Measurements from ENCODE around the gene NUDT4.
"Not testable (repeated sequence)": the region's sequence is repeated elsewhere in the genome, so short reads cannot be mapped to it uniquely, and the experiment has no call there.

NUDT4 gene

GRCh38 chr12:93375906-93376305, 1.8 kb upstream of the NUDT4 start:
- WGBS (ENCODE audit: extremely low coverage, insufficient coverage, insufficient read length): no CpG with 5 or more reads among the region's 6 CpGs
- Histone ChIP-seq H2BK120ac (ENCODE audit: insufficient read depth, low read length, poor library complexity) (no peak overlapping the region), H4K91ac (ENCODE audit: low read depth, low read length) (no peak overlapping the region), H3K9me3 (ENCODE audit: insufficient read depth, low read depth, low read length) (no peaks in the 10 kb centered on the region), H3K18ac (ENCODE audit: low read length) (no peak overlapping the region), H4K12ac (ENCODE audit: low read depth, low read length) (no peak overlapping the region), H3K36me3 (ENCODE audit: control insufficient read depth in 1 of 2, insufficient read depth in 2 of 2, low read length in 2 of 2) (no peaks in the 10 kb centered on the region), H3K4me3 (ENCODE audit: low read depth, low read length) (no peak overlapping the region), H3K4me1 (ENCODE audit: control insufficient read depth in 1 of 2, insufficient read depth in 2 of 2, low read length in 2 of 2) (peaks cover 5 to 11% of the 10 kb centered on the region in 2 experiments), H2BK12ac (ENCODE audit: low read length) (no peak overlapping the region), H3K79me2 (ENCODE audit: control insufficient read depth, insufficient read depth, low read length, poor library complexity) (peaks cover 10% of the 10 kb centered on the region), H3K27me3 (ENCODE audit: insufficient read depth, low read length) (no peaks in the 10 kb centered on the region), H2AFZ (ENCODE audit: insufficient read depth, low read length, poor library complexity) (no peak overlapping the region), H3K4me2 (ENCODE audit: low read length) (no peak overlapping the region), H2AK5ac (ENCODE audit: low read length) (no peak overlapping the region), H3K27ac (ENCODE audit: low read depth, low read length) (no peak overlapping the region), H3K9ac (ENCODE audit: low read length) (no peak overlapping the region), H3K14ac (ENCODE audit: low read length) (no peak overlapping the region), H2BK5ac (ENCODE audit: low read depth, low read length, poor library complexity) (no peak overlapping the region), H3K23ac (ENCODE audit: low read length) (no peak overlapping the region), H3K4ac (ENCODE audit: low read depth, low read length) (no peak overlapping the region), H4K8ac (ENCODE audit: low read depth, low read length) (no peak overlapping the region), H3K79me1 (ENCODE audit: low read length) (peaks cover 10% of the 10 kb centered on the region)
- DNase-seq: no peak

DNA sequence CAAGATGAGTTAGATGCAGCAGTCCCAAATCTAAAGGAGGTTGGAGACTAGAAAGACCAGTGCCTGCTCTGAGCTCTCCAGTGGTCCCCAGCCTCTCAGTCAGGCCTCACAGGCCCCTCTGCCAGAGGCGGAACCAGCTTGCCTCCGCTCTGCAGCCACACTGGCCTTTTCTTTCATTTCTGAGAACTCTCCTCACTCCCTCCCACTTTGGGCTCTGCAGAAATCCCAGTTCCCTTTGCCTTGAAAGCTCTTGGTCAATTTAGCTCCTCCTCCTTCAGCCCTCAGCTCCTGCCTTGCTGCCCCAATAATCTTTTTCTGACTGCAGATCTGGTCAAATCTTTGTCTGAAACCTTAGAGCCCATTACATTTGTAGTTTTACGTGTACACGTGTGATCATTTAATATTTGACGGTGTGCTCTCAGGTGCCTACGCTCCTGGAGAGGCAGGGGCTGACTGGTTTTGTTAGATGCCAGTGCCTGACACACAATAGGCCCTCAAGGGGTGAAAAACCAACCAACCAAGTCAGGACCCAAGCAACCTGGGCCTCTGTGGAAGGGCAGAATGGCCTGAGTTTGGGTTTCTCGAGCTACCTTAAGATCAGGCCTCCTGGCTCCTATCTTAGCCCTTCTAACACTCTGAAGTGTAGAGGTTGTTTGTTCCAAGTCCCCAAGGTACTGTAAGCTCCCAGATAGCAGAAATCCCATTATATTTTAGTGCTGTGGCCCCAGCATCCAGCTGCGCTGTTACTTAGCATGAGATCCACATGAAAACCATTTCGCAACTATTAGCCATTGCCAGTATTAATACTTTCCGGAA, 1.1 kb upstream of the NUDT4 start:
- peak overlapping the region; percentile 63 for H3K14ac ChIP-seq (ENCODE audit: low read length)
- peak overlapping the region; percentile 47 for H2AFZ ChIP-seq (ENCODE audit: insufficient read depth, low read length, poor library complexity)
- no peak overlapping the region for H2BK12ac ChIP-seq (ENCODE audit: low read length)
- no peak overlapping the region for H3K23ac ChIP-seq (ENCODE audit: low read length)
- H3K79me1 ChIP-seq (ENCODE audit: low read length): peaks cover 10% of the 10 kb centered on the region
- H3K4me3 ChIP-seq (ENCODE audit: low read depth, low read length): no peak overlapping the region
- peak overlapping the region; percentile 29 for H3K4me2 ChIP-seq (ENCODE audit: low read length)
- peak overlapping the region; percentile 64 for H2BK120ac ChIP-seq (ENCODE audit: insufficient read depth, low read length, poor library complexity)
- peak overlapping the region; percentile 58 for H4K8ac ChIP-seq (ENCODE audit: low read depth, low read length)
- peak overlapping the region; percentile 33 for H3K18ac ChIP-seq (ENCODE audit: low read length)
- H4K91ac ChIP-seq (ENCODE audit: low read depth, low read length): peak overlapping the region; percentile 28
- no peaks in the 10 kb centered on the region for H3K36me3 ChIP-seq (ENCODE audit: control insufficient read depth in 1 of 2, insufficient read depth in 2 of 2, low read length in 2 of 2)
- peaks cover 12% of the 10 kb centered on the region for H3K79me2 ChIP-seq (ENCODE audit: control insufficient read depth, insufficient read depth, low read length, poor library complexity)
- peak overlapping the region; percentile 51 for H2AK5ac ChIP-seq (ENCODE audit: low read length)
- H2BK5ac ChIP-seq (ENCODE audit: low read depth, low read length, poor library complexity): no peak overlapping the region
- WGBS (ENCODE audit: extremely low coverage, insufficient coverage, insufficient read length): no CpG with 5 or more reads among the region's 10 CpGs
- no peaks in the 10 kb centered on the region for H3K9me3 ChIP-seq (ENCODE audit: insufficient read depth, low read depth, low read length)
- H4K12ac ChIP-seq (ENCODE audit: low read depth, low read length): no peak overlapping the region
- H3K27ac ChIP-seq (ENCODE audit: low read depth, low read length): peak overlapping the region; percentile 8
- no peaks in the 10 kb centered on the region for H3K27me3 ChIP-seq (ENCODE audit: insufficient read depth, low read length)
- H3K9ac ChIP-seq (ENCODE audit: low read length): no peak overlapping the region
- peak in 1 of 2 donors; percentile 12 for DNase-seq
- peak overlapping the region; percentile 13 for H3K4ac ChIP-seq (ENCODE audit: low read depth, low read length)
- H3K4me1 ChIP-seq (ENCODE audit: control insufficient read depth in 1 of 2, insufficient read depth in 2 of 2, low read length in 2 of 2): peaks cover 5 to 11% of the 10 kb centered on the region in 2 experiments

GRCh38 chr12:93378196-93378997, 672 bp downstream of the NUDT4 start:
- H3K79me2 ChIP-seq (ENCODE audit: control insufficient read depth, insufficient read depth, low read length, poor library complexity): peaks cover 12% of the 10 kb centered on the region
- H4K91ac ChIP-seq (ENCODE audit: low read depth, low read length): peak overlapping the region; percentile 20
- H3K4me1 ChIP-seq (ENCODE audit: control insufficient read depth in 1 of 2, insufficient read depth in 2 of 2, low read length in 2 of 2): peaks cover 5 to 11% of the 10 kb centered on the region in 2 experiments
- H3K36me3 ChIP-seq (ENCODE audit: control insufficient read depth in 1 of 2, insufficient read depth in 2 of 2, low read length in 2 of 2); H3K9me3 ChIP-seq (ENCODE audit: insufficient read depth, low read depth, low read length); H4K12ac ChIP-seq (ENCODE audit: low read depth, low read length); H3K23ac ChIP-seq (ENCODE audit: low read length); H2AK5ac ChIP-seq (ENCODE audit: low read length); H3K27me3 ChIP-seq (ENCODE audit: insufficient read depth, low read length); H2BK12ac ChIP-seq (ENCODE audit: low read length): not testable (repeated sequence)
- peak overlapping the region; percentile 41 for H4K8ac ChIP-seq (ENCODE audit: low read depth, low read length)
- peak overlapping the region; percentile 82 for H3K4ac ChIP-seq (ENCODE audit: low read depth, low read length)
- DNase-seq: peak; percentile 51 to 67
- H3K4me2 ChIP-seq (ENCODE audit: low read length): peak overlapping the region; percentile 72
- peak overlapping the region; percentile 90 for H3K9ac ChIP-seq (ENCODE audit: low read length)
- H3K14ac ChIP-seq (ENCODE audit: low read length): peak overlapping the region; percentile 69
- H2BK5ac ChIP-seq (ENCODE audit: low read depth, low read length, poor library complexity): peak overlapping the region; percentile 76
- peak overlapping the region; percentile 7 for H3K27ac ChIP-seq (ENCODE audit: low read depth, low read length)
- H3K18ac ChIP-seq (ENCODE audit: low read length): peak overlapping the region; percentile 42
- H3K79me1 ChIP-seq (ENCODE audit: low read length): peaks cover 10% of the 10 kb centered on the region
- peak overlapping the region; percentile 89 for H3K4me3 ChIP-seq (ENCODE audit: low read depth, low read length)
- WGBS (ENCODE audit: extremely low coverage, insufficient coverage, insufficient read length): no CpG with 5 or more reads among the region's 64 CpGs
- H2BK120ac ChIP-seq (ENCODE audit: insufficient read depth, low read length, poor library complexity): peak overlapping the region; percentile 2
- peak overlapping the region; percentile 26 for H2AFZ ChIP-seq (ENCODE audit: insufficient read depth, low read length, poor library complexity)

GRCh38 chr12:93378998-93379325, 1.2 kb downstream of the NUDT4 start:
- Histone ChIP-seq H3K27me3 (ENCODE audit: insufficient read depth, low read length) (no peaks in the 10 kb centered on the region), H3K14ac (ENCODE audit: low read length) (no peak overlapping the region), H3K18ac (ENCODE audit: low read length) (no peak overlapping the region), H3K4me1 (ENCODE audit: control insufficient read depth in 1 of 2, insufficient read depth in 2 of 2, low read length in 2 of 2) (peaks cover 5 to 11% of the 10 kb centered on the region in 2 experiments), H2BK120ac (ENCODE audit: insufficient read depth, low read length, poor library complexity) (no peak overlapping the region), H2AK5ac (ENCODE audit: low read length) (no peak overlapping the region), H4K91ac (ENCODE audit: low read depth, low read length) (no peak overlapping the region), H2BK5ac (ENCODE audit: low read depth, low read length, poor library complexity) (no peak overlapping the region), H3K79me2 (ENCODE audit: control insufficient read depth, insufficient read depth, low read length, poor library complexity) (peaks cover 12% of the 10 kb centered on the region), H3K4me3 (ENCODE audit: low read depth, low read length) (peak overlapping the region; percentile 89), H3K27ac (ENCODE audit: low read depth, low read length) (no peak overlapping the region), H4K8ac (ENCODE audit: low read depth, low read length) (no peak overlapping the region), H3K36me3 (ENCODE audit: control insufficient read depth in 1 of 2, insufficient read depth in 2 of 2, low read length in 2 of 2) (no peaks in the 10 kb centered on the region), H4K12ac (ENCODE audit: low read depth, low read length) (no peak overlapping the region), H3K23ac (ENCODE audit: low read length) (no peak overlapping the region), H2BK12ac (ENCODE audit: low read length) (no peak overlapping the region), H3K4me2 (ENCODE audit: low read length) (peak overlapping the region; percentile 72), H3K9me3 (ENCODE audit: insufficient read depth, low read depth, low read length) (no peaks in the 10 kb centered on the region), H3K9ac (ENCODE audit: low read length) (peak overlapping the region; percentile 90), H3K79me1 (ENCODE audit: low read length) (peaks cover 10% of the 10 kb centered on the region), H2AFZ (ENCODE audit: insufficient read depth, low read length, poor library complexity) (no peak overlapping the region), H3K4ac (ENCODE audit: low read depth, low read length) (peak overlapping the region; percentile 82)
- no peak for DNase-seq
- WGBS (ENCODE audit: extremely low coverage, insufficient coverage, insufficient read length): no CpG with 5 or more reads among the region's 4 CpGs
